Ramos (cell line): ENCODE measurements around the gene FYN.

Experiments used
- in situ Hi-C: fragments of 300-500 bp; cut with MboI; formaldehyde crosslinking; loops from one replicate; pipeline ENCODE4 v1.14.3; 2022; ENCODE audit warnings: low sequenced_read_pairs; ENCODE audit not compliant: unreplicated experiment

Gene FYN

GRCh38 chr6:111885373-111886027, 12.2 kb upstream of the FYN start:
- in situ Hi-C loops, result no loop called here

DNA sequence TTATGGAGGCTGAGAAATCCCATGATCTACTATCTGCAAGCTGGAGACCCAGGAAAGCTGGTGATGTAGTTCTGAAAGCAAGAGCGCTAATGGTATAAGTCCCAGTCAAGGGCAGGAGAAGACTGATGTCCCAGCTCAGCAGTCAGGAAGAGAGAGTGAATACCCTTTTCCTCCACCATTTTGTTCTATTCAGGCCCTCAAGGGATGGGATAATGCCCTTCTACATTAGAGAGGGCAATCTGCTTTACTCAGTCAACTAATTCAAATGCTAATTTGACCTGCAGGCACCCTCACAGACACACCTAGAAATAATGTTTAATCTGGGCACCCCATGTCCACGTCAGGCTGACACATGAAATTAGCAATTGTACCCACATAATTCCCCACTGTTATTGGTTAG, 10.8 kb upstream of the FYN start:
- in situ Hi-C loops, result no loop called here

DNA sequence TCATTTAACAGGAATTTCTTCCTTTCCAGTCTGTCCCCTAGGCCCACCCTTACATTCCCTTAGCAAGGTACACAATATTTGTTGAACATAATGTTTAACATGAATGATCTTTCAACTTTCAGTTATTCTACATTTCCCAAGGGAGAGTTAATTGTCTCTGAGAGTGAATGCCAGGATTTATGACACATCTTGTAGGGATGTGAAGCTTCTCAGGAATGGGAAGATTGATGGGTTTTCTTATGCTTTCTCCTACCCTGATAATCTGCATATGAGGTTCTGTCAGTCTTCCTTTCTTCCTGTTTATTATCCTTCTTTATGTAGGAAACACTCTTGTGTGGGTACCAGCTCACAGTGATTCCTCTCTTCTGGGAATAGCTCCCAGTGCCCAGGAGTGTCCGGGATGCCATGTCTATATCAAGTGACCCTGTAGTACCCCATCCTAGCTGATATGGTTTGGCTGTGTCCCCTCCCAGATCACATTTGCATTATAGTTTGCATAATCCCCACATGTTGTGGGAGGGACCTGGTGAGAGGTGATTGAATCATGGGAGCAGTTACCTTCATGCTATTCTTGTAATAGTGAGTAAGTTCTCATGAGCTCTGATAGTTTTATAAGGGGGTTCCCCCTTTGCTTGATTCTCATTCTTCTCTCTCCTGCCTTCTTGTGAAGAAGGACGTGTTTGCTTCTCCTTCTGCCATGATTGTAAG, 7.1 kb upstream of the FYN start:
- in situ Hi-C loops, result no loop called here

GRCh38 chr6:111875741-111876140, 2.5 kb upstream of the FYN start:
- in situ Hi-C loops, result no loop called here

DNA sequence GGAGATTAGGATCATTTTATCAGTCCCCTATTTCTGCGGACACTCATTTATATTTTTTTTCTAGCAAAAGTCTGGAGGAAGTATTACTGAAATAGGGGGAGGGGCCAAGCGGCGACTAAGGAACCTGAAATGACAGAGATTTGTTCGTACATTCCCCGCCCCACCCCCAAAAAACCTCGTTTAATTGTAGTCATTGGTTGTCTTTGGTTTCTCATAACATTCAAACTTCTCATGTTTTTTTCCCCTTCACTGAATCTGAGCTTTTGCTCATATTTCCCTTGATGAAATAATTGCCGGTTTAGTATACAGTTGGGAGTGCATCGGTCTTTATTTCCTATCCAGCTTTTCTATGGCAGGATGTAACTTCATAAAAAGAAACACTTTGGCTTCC, 768 bp upstream of the FYN start:
- in situ Hi-C loops, result no loop called here

GRCh38 chr6:111872401-111873177, 663 bp downstream of the FYN start:
- in situ Hi-C loops, result no loop called here

DNA sequence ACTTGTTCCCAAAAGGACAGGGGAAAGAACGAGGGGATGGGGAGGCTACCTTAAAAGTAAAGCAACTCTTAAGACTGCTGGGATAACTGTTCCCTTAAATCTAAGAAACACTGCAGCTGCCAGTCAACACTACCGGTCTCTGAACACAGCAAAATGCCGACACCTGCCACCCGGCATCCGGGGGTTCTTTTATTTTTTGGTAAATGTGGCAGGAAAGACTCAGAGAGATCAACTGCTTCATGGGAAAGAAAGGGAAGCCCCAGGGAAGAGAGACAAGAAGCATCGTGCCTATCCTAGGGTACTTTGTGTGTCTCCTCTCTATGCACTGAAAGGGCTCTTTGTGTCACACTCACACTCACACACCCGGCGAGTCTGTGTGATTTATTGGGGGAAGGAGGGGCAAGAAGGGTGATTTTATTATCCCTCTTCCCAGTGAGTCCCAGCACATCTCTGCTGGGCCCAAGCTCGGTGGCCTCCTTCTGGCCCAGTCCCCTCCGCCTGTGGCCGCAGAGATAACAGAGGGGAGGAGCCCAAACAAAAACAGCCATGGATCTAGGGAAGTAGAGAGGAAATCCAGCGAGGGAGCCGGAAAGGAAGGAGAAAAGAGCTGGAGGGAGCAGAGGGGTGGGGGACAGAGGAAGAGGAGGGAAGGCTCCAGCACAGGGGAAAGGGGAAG, 1.4 kb downstream of the FYN start:
- in situ Hi-C loops, result no loop called here

DNA sequence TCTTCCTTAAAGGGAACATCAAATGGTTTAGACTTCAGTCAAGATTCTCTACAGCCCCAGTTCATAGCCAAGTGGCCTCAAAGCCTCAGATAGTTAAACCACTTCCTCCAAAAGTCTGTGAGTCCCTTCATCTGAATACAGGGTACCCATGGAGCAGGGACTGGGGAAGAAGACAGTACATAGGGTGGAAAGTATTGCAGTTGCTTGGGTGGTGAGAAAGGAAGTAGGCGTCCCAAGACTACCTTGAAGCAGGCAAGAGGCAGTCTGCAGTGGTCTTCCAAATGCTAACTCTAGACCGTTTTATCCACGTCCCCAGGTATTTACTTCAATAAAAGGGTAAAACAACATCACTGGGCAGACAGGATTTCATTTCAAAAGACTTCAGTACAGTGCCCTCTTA, 2.0 kb downstream of the FYN start:
- in situ Hi-C loops, result no loop called here

DNA sequence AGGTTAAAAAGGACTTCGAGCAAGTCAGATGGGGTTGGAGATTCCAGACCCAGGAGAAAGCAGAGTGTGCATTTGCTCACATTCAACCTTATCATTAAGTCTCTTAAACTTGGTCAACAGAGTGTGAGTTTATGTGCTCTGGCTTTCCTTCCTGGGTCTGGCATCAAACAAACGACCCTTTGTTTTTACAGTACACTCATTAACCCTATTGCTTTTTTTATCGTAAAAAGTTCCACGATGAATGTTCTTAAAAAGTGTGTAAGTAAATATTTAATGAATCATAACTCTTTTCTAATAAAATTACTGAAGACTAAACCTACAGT, 2.5 kb downstream of the FYN start:
- in situ Hi-C loops, result no loop called here

DNA sequence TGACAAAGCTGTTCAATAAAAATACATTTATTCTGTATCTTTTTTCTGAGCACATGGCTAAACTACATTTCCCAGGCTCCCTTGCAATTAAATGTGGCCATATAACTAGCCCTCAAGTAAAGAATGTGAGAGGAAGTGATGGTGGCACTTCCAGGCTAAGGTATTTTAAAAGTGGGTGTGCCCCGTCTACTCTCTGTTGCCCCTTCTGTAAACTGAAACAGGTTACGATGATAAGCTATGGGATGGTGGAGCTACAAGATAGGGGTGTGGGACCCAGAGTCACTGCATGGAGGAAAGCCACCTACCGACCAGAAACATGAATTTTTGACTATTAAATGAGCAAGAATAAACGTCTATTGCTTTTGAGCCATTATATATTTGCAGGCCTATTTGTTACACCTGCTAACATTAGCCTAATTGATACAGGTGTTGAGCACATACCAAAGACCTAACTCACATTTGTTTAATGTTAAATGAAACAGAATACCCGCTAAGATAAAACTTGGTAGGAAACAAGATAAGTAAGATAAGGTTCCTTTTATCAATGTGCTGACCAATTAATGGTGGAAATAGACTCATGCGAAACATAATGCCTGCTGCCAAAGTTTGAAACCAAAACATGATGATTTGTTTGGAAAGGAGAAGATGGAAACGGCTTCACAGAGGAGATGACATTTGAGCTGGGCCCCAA, 3.1 kb downstream of the FYN start:
- in situ Hi-C loops, result no loop called here

DNA sequence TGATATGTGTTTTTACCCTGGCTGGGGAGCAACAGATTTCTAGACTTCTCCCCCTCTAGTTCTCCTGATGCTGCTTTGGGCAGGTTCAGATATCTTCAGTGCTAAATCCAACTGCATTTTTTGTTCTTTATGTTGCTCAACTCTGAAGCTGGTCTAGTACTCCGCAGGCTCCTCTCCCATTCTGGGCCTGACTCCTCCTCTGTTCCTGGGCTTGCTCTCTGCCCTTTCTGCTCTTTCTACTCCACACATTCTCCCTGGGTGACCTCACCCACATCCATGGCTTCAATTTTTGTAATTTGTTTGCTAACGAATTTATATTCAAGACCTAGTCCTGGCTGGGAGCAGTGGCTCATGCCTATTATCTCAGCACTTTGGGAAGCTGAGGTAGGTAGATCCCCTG, 6.4 kb downstream of the FYN start:
- in situ Hi-C loops, result no loop called here

DNA sequence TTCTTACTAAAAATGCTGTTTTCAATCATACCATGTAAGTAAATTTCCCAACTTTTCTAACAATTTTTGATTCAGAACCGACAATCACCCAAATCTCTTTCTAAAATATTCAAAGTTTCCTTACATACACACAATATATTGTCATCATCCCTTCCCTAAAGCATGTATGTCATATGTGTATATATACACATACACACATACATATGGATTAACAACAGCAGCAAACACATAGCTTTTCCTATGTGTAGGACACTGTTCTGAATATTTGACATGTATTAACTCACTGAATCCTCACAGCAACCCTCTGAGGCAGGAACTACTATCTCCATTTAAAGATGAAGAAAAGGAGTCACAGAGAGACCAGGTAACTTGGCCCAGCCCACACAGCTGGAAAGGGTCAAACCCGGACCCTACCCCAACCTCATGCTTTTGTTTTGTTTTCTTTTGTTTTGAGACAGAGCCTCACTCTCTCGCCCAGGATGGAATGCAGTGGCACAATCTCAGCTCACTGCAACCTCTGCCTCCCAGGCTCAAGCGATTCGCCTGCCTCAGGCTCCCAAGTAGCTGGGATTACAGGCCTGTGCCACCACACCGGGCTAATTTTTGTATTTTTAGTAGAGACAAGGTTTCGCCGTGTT, 7.2 kb downstream of the FYN start:
- in situ Hi-C loops, result no loop called here

DNA sequence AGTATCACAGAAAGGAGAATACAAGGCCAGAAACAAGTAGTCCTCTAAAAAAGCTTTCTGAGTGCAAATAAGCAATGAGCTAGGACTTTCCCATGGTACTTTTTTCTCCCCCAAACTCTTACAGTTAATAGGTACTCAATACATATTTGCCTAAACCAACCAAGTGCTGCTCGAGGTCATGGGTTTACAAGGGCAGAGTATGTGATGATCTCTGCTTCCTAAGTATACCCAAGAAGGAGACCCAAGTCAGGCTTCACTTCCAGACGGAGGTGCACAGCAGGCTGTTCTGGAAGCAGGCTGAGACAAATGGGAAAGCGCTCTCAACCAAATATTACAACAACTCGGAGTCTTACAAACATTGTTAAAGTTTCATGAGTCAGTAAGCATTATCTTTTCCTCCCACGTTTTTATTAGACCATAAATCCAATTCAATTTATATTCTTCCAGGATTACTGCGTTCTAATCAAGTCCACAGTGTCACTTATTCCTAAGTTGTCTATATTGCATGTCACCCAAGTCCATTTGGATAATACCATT, 8.1 kb downstream of the FYN start:
- in situ Hi-C loops, result no loop called here

GRCh38 chr6:111864138-111865048, 8.9 kb downstream of the FYN start:
- in situ Hi-C loops, result no loop called here

GRCh38 chr6:111862741-111863140, 10.5 kb downstream of the FYN start:
- in situ Hi-C loops, result no loop called here

GRCh38 chr6:111862314-111862713, 10.9 kb downstream of the FYN start:
- in situ Hi-C loops, result no loop called here

DNA sequence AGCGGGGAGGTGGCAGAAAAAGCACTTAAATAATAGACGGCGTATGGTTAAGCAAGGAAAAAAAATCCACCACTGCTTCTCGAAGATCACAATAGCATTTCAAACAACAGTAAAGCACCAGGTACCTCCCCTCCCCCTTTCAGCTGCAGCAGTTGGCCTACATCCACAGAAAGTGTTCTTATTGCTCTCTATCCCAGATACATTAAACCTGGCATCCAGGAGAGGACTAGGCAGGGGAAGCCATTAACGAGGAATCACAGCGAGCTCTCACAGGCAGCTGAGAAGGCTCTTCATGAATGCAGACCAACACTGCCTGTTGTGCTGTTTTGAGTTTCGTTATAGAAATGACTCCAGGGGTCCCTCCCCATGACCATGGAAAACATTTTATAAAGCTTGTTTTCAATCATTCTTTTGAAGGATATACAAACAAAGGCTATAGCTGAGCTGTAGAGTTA, 11.8 kb downstream of the FYN start:
- in situ Hi-C loops, result no loop called here

GRCh38 chr6:111858347-111858746, 14.9 kb downstream of the FYN start:
- in situ Hi-C loops, result no loop called here
